MM.1S (cell line): ENCODE data around the gene SCGB1A1.
"Not testable (repeated sequence)": the region's sequence is repeated elsewhere in the genome, so short reads cannot be mapped to it uniquely, and the experiment has no call there.

Source experiments
- CTCF ChIP-seq: fragments of 300-600 bp; sonication (generic); IDR thresholded peaks from 2 replicates; pipeline ENCODE4 v1.5.1; 2016; ENCODE audit warnings: antibody characterized with exemption, low read length, mixed read lengths
- EZH2 ChIP-seq: fragments of 300-600 bp; sonication (generic); optimal IDR thresholded peaks from 2 replicates; pipeline ENCODE3; 2017; ENCODE audit warnings: low read depth, mild to moderate bottlenecking, antibody characterized with exemption, low read length, mixed read lengths
- EZH2phosphoT487 ChIP-seq: fragments of 300-600 bp; sonication (generic); IDR thresholded peaks from 2 replicates; pipeline ENCODE4 v1.6.1; 2018; ENCODE audit warnings: antibody characterized with exemption, low read length

- TF ChIP-seq EZH2, CTCF, EZH2phosphoT487: not testable (repeated sequence)
These were observed 39.2 kb upstream of the SCGB1A1 start for GRCh38 chr11:62379586-62379985.
